MM.1S (cell line): ENCODE results near the gene FGGY.

Source experiments
- CTCF ChIP-seq: fragments of 300-600 bp; sonication (generic); IDR thresholded peaks from 2 replicates; pipeline ENCODE4 v1.5.1; 2016; ENCODE audit warnings: antibody characterized with exemption, low read length, mixed read lengths
- EZH2 ChIP-seq: fragments of 300-600 bp; sonication (generic); optimal IDR thresholded peaks from 2 replicates; pipeline ENCODE3; 2017; ENCODE audit warnings: low read depth, mild to moderate bottlenecking, antibody characterized with exemption, low read length, mixed read lengths
- EZH2phosphoT487 ChIP-seq: fragments of 300-600 bp; sonication (generic); IDR thresholded peaks from 2 replicates; pipeline ENCODE4 v1.6.1; 2018; ENCODE audit warnings: antibody characterized with exemption, low read length

DNA sequence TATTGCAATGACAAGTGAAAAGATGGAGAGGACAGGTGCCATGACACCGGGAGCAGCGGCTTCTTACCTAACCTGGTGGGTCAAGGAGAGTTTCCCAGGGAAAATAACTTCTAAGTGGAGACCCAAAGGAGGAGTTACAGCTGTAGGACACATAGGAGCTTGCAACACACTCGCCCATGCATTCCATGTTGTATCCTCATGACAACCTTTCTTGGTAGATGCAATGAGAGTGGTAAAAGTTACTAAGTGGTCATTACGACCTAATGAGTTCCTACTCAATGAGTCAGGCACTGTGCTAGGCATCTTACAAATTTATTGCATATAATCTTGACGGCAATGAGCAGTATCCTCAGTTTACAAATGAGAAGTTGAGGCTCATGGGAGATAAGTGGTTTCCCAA, 398.4 kb downstream of the FGGY start:
- TF ChIP-seq CTCF (no peak), EZH2 (no peak), EZH2phosphoT487 (no peak)
